H1 (cell line): ENCODE results near the gene GMPR. TPM values are rescaled to one million over a fixed set of nuclear protein-coding genes. Genes with fewer than 3 reads are reported as not detected.

ENCODE experiments used
- CTCF ChIA-PET: fragments of 300-600 bp; sonication (Branson Sonifier 250); formaldehyde crosslinking; loops from one replicate; lab custom pipeline; 2021; ENCODE audit not compliant: partially characterized antibody; lab: Charles Lee
- POLR2A ChIA-PET: fragments of 300-600 bp; sonication (Branson Sonifier 250); formaldehyde crosslinking; loops from one replicate; lab custom pipeline; 2021; ENCODE audit warnings: inconsistent platforms; ENCODE audit not compliant: partially characterized antibody; lab: Charles Lee
- DNase-seq, 2 experiments: peaks; one replicate each; pipeline versions ENCODE4 v3.0.0 to v3.0.0-alpha.2; 2010 to 2022; ENCODE audit warnings: low spot score in 2 of 2, low read depth in 1 of 2, mixed read lengths in 1 of 2
- FAIRE-seq: peaks from 2 replicates; lab custom pipeline; 2011; peaks lifted over from hg19 to GRCh38; lab: Jason Lieb, UNC
- H2AFZ ChIP-seq: 2 replicates; pipeline ENCODE4 v1.8.1; 2012; ENCODE audit warnings: low read length, inconsistent platforms
- H2AK5ac ChIP-seq: 2 replicates; pipeline ENCODE4 v1.6.1; 2013; ENCODE audit warnings: low read depth, low read length
- H2BK120ac ChIP-seq: replicated peaks from 2 replicates; pipeline ENCODE3; 2013; ENCODE audit warnings: low read depth, low read length, inconsistent platforms
- H2BK12ac ChIP-seq: 2 replicates; pipeline ENCODE4 v1.6.1; 2013; ENCODE audit warnings: low read depth, low read length
- H2BK15ac ChIP-seq: 2 replicates; pipeline ENCODE4 v1.6.1; 2013; ENCODE audit warnings: low read length
- H2BK20ac ChIP-seq: 2 replicates; pipeline ENCODE4 v1.6.1; 2013; ENCODE audit warnings: low read length
- H2BK5ac ChIP-seq: 2 replicates; pipeline ENCODE4 v1.6.1; 2013; ENCODE audit warnings: low read depth, low read length
- H3K14ac ChIP-seq: 2 replicates; pipeline ENCODE4 v1.6.1; 2013; ENCODE audit warnings: inconsistent platforms; ENCODE audit not compliant: insufficient read length
- H3K18ac ChIP-seq: 2 replicates; pipeline ENCODE4 v1.6.1; 2013; ENCODE audit warnings: low read length; ENCODE audit errors: extremely low read depth
- H3K23ac ChIP-seq: 2 replicates; pipeline ENCODE4 v1.6.1; 2013; ENCODE audit warnings: inconsistent platforms; ENCODE audit not compliant: insufficient read length
- H3K23me2 ChIP-seq: 2 replicates; pipeline ENCODE4 v1.6.1; 2013; ENCODE audit warnings: low read depth, low read length
- H3K27ac ChIP-seq: 2 replicates; pipeline ENCODE4 v1.6.1; 2011; ENCODE audit warnings: low read depth, low read length, inconsistent platforms
- H3K27me3 ChIP-seq, 4 experiments: replicated peaks in 1 of 4; 1 replicate in 1 of 4; 2 replicates in 3 of 4; pipeline versions ENCODE4 v1.6.1 to v1.8.1; 2011 to 2013; ENCODE audit warnings: low read length in 3 of 4, mild to moderate bottlenecking in 3 of 4, inconsistent platforms in 2 of 4, mixed read lengths in 2 of 4, moderate library complexity in 1 of 4; ENCODE audit not compliant: control insufficient read depth in 3 of 4, insufficient read depth in 3 of 4; ENCODE audit errors: extremely low read depth in 1 of 4
- H3K36me3 ChIP-seq, 4 experiments: 2 replicates each; pipeline versions ENCODE4 v1.6.1 to v1.8.1; 2011 to 2013; ENCODE audit warnings: mild to moderate bottlenecking in 4 of 4, low read length in 3 of 4, moderate library complexity in 2 of 4, control low read depth in 1 of 4, inconsistent platforms in 1 of 4; ENCODE audit not compliant: insufficient read depth in 4 of 4, control insufficient read depth in 2 of 4
- H3K4ac ChIP-seq: replicated peaks from 2 replicates; pipeline ENCODE3; 2013; ENCODE audit warnings: low read length, low read depth, mixed read lengths, inconsistent platforms; ENCODE audit not compliant: insufficient read length
- H3K4me1 ChIP-seq, 4 experiments: replicated peaks in 1 of 4; 1 replicate in 1 of 4; 2 replicates in 3 of 4; pipeline versions ENCODE4 v1.6.1 to v1.8.1; 2011 to 2013; ENCODE audit warnings: low read length in 3 of 4, inconsistent platforms in 2 of 4, mixed read lengths in 1 of 4; ENCODE audit not compliant: insufficient read depth in 4 of 4, control insufficient read depth in 3 of 4
- H3K4me2 ChIP-seq, 2 experiments: 2 replicates each; pipeline versions ENCODE4 v1.6.1 to v1.8.1; 2011 to 2013; ENCODE audit warnings: low read depth in 2 of 2, low read length in 2 of 2, control low read depth in 1 of 2, inconsistent platforms in 1 of 2, mild to moderate bottlenecking in 1 of 2; ENCODE audit not compliant: insufficient read depth in 1 of 2
- H3K4me3 ChIP-seq, 4 experiments: fragments of 200-600, 300-600 bp in 1 of 4; sonication (generic), shearing (Covaris generic), sonication (Bioruptor Twin) in 1 of 4; 2 replicates each; pipeline versions ENCODE4 v1.5.1 to v1.8.1; 2011 to 2016; ENCODE audit warnings: low read length in 4 of 4, low read depth in 3 of 4, control low read depth in 2 of 4, inconsistent platforms in 2 of 4, mild to moderate bottlenecking in 2 of 4, mixed read lengths in 1 of 4, moderate library complexity in 1 of 4; ENCODE audit not compliant: insufficient read depth in 2 of 4; ENCODE audit errors: extremely low read depth in 1 of 4
- H3K56ac ChIP-seq: replicated peaks from 2 replicates; pipeline ENCODE3; 2013; ENCODE audit warnings: low read depth, mild to moderate bottlenecking, mixed read lengths, low read length, inconsistent platforms; ENCODE audit not compliant: insufficient read length
- H3K79me1 ChIP-seq: 2 replicates; pipeline ENCODE4 v1.6.1; 2013; ENCODE audit warnings: low read depth, low read length, control low read depth
- H3K79me2 ChIP-seq, 2 experiments: 2 replicates each; pipeline versions ENCODE4 v1.6.1 to v1.8.1; 2012 to 2013; ENCODE audit warnings: low read length in 2 of 2, mild to moderate bottlenecking in 2 of 2, inconsistent platforms in 1 of 2; ENCODE audit not compliant: insufficient read depth in 2 of 2, control insufficient read depth in 1 of 2
- H3K9ac ChIP-seq, 4 experiments: replicated peaks in 1 of 4; 1 replicate in 1 of 4; 2 replicates in 3 of 4; pipeline versions ENCODE4 v1.6.1 to v1.8.1; 2011 to 2013; ENCODE audit warnings: low read depth in 3 of 4, low read length in 3 of 4, control low read depth in 2 of 4, mild to moderate bottlenecking in 2 of 4, moderate library complexity in 2 of 4, inconsistent platforms in 1 of 4; ENCODE audit errors: extremely low read depth in 1 of 4
- H3K9me3 ChIP-seq, 2 experiments: 2 replicates each; pipeline versions ENCODE4 v1.6.1 to v1.8.1; 2012 to 2013; ENCODE audit warnings: mild to moderate bottlenecking in 2 of 2, moderate library complexity in 2 of 2, control low read depth in 1 of 2, inconsistent platforms in 1 of 2, low read depth in 1 of 2, low read length in 1 of 2, mixed read lengths in 1 of 2; ENCODE audit not compliant: insufficient read depth in 2 of 2
- H4K20me1 ChIP-seq, 2 experiments: replicated peaks in 1 of 2; 2 replicates each; pipeline versions ENCODE3 to v1.8.1; 2011 to 2013; ENCODE audit warnings: inconsistent platforms in 2 of 2, low read length in 2 of 2, mild to moderate bottlenecking in 1 of 2; ENCODE audit not compliant: insufficient read depth in 2 of 2, control insufficient read depth in 1 of 2
- H4K5ac ChIP-seq: 2 replicates; pipeline ENCODE4 v1.6.1; 2013; ENCODE audit warnings: low read length, low read depth, mixed read lengths, inconsistent platforms; ENCODE audit not compliant: insufficient read length
- H4K8ac ChIP-seq: 2 replicates; pipeline ENCODE4 v1.8.0; 2013; ENCODE audit warnings: mild to moderate bottlenecking, moderate library complexity, low read length, inconsistent platforms; ENCODE audit not compliant: insufficient read depth; ENCODE audit errors: extremely low read depth
- H4K91ac ChIP-seq: replicated peaks from 2 replicates; pipeline ENCODE3; 2013; ENCODE audit warnings: low read length, mixed read lengths, inconsistent platforms; ENCODE audit not compliant: insufficient read length
- BACH1 ChIP-seq: IDR thresholded peaks from 2 replicates; pipeline ENCODE4 v1.6.1; 2012; ENCODE audit warnings: low read length, improper control_type of control experiment
- BRCA1 ChIP-seq: IDR thresholded peaks from 2 replicates; pipeline ENCODE4 v1.6.1; 2012; ENCODE audit warnings: low read depth, low read length, improper control_type of control experiment
- CTBP2 ChIP-seq: IDR thresholded peaks from 2 replicates; pipeline ENCODE4 v1.7.0; 2011; ENCODE audit warnings: borderline replicate concordance, mild to moderate bottlenecking, moderate library complexity, mixed read lengths, low read length; ENCODE audit not compliant: insufficient read depth, insufficient read length
- GTF2F1 ChIP-seq: IDR thresholded peaks from 2 replicates; pipeline ENCODE4 v1.6.1; 2012; ENCODE audit warnings: low read depth, low read length, improper control_type of control experiment, borderline replicate concordance
- JUND ChIP-seq: IDR thresholded peaks from 2 replicates; pipeline ENCODE4 v1.6.1; 2011; ENCODE audit warnings: mild to moderate bottlenecking, improper control_type of control experiment, low read length
- KDM4A ChIP-seq: IDR thresholded peaks from one replicate; pipeline ENCODE4 v1.7.1; 2012; ENCODE audit warnings: low read depth, mild to moderate bottlenecking, moderate library complexity, low read length, inconsistent platforms; ENCODE audit not compliant: severe bottlenecking
- POLR2A ChIP-seq, 2 experiments: IDR thresholded peaks; 1 replicate in 1 of 2; 2 replicates in 1 of 2; pipeline ENCODE4 v1.6.1; 2011; ENCODE audit warnings: low read depth in 2 of 2, low read length in 2 of 2, mild to moderate bottlenecking in 2 of 2; ENCODE audit errors: control extremely low read depth in 1 of 2
- RXRA ChIP-seq: IDR thresholded peaks from 2 replicates; pipeline ENCODE4 v1.6.1; 2011; ENCODE audit warnings: low read depth, mild to moderate bottlenecking, low read length, moderate library complexity; ENCODE audit not compliant: insufficient read depth
- SAP30 ChIP-seq: fragments of 300-600 bp; sonication (generic); IDR thresholded peaks from 2 replicates; pipeline ENCODE4 v1.7.1; 2012; ENCODE audit warnings: low read length, moderate library complexity, mild to moderate bottlenecking, inconsistent platforms; ENCODE audit not compliant: insufficient read depth, insufficient replicate concordance
- SP1 ChIP-seq: IDR thresholded peaks from 2 replicates; pipeline ENCODE4 v1.6.1; 2011; ENCODE audit warnings: low read depth, low read length
- SRF ChIP-seq: IDR thresholded peaks from 2 replicates; pipeline ENCODE4 v1.6.1; 2011; ENCODE audit warnings: mild to moderate bottlenecking, low read depth, low read length, moderate library complexity
- TAF7 ChIP-seq: optimal IDR thresholded peaks from 2 replicates; pipeline ENCODE3; 2011; ENCODE audit warnings: low read depth, mild to moderate bottlenecking, inconsistent platforms, low read length, moderate library complexity, borderline replicate concordance
- ZNF274 ChIP-seq: IDR thresholded peaks from 2 replicates; pipeline ENCODE4 v1.7.0; 2012; ENCODE audit warnings: low read length, borderline replicate concordance; ENCODE audit errors: extremely low read depth
- WGBS, 2 experiments: shearing (Covaris generic) in 1 of 2; methylation state at CpG; one replicate each; pipeline versions ENCODE4 v1.1.6 to v1.1.7; 2013 to 2015; ENCODE audit warnings: low lambda C conversion rate in 2 of 2, mixed read lengths in 2 of 2, inconsistent platforms in 1 of 2, low coverage in 1 of 2, missing lambda C conversion rate in 1 of 2; ENCODE audit not compliant: insufficient replicate concordance in 2 of 2, insufficient coverage in 1 of 2, insufficient read length in 1 of 2; ENCODE audit errors: extremely low coverage in 1 of 2, missing lambda C conversion rate in 1 of 2; 5-methylcytosine and 5-hydroxymethylcytosine counted together
- polyA plus RNA-seq, 7 experiments: library from polyadenylated mRNA; depleted of rRNA in 3 of 7; stranded (reverse) in 5 of 7; unstranded in 2 of 7; fragments of >200 nt in 5 of 7; fragments of 200-250 nt in 2 of 7; gene quantifications; 1 replicate in 5 of 7; 2 replicates in 1 of 7; 4 replicates in 1 of 7; pipeline versions ENCODE4 v1.2.1 to v1.2.3, GENCODE V29; 2011 to 2013; ENCODE audit warnings: missing spikeins in 2 of 7, mixed read lengths in 2 of 7
- total RNA-seq: library from RNA; stranded (reverse); fragmentation: NEBNext Ultra II Directional; extraction: Animal tissue kit (Norgen Biotek cat#: 25700); gene quantifications from 2 replicates; pipeline ENCODE4 v1.2.1, GENCODE V29; 2021
- TF ChIP-seq, protein P1 (sequence below): IDR thresholded peaks from 2 replicates; pipeline ENCODE4 v1.6.1; 2012; ENCODE audit warnings: inconsistent platforms

Gene GMPR
- total and polyA plus RNA-seq, 2 of the 8 experiments (the other 6 are each of a cell fraction or from before 2014, with no cell fraction given): 0.99 to 1.2 TPM

DNA sequence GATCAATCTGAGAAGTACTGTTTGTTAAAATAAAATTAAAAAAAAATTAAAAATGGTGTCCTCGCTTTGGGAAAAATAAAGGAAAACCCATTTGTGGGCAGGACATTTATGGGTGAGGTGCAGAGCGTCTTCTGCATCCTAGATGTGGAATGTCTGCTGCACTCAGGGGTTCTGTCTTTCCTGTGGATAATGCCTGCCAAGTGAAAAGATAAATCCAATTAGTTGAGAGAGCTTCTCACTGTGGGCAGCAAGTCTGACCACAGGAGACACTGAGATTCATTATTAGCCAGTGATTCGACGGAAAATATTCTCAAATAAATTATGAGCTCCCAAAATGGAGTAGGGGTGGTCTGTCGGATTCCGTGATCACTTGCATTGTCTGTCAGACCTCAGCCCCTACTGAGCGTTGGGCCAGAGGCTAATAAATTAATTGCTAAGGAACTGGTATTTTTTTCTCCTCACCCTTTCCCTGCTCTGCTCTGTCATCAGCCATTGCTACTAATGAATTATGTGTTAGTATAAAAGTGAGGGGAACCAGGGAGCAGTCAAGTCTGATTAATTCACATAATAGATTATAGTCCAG lies 10.0 kb downstream of the GMPR start:
- H2BK15ac ChIP-seq: no peak overlapping the region
- H4K20me1 ChIP-seq: no peaks in the 10 kb centered on the region
- no peak overlapping the region for H3K14ac ChIP-seq
- no peak overlapping the region for H3K18ac ChIP-seq
- no peak overlapping the region for H2BK120ac ChIP-seq
- ChIA-PET POLR2A (no interaction called here), CTCF (interaction anchor here (0.8 to 2.2 kb wide), 4 partner anchors 8 to 21 kb away, joined by 3 to 9 read pairs (median 4); partner anchors contain the start of gene GMPR)
- WGBS, 2 experiments: 86% methylated on average over 7 of the region's 7 CpGs; no CpG with 5 or more reads in 1 of the 2 experiments
- no peak overlapping the region for H4K8ac ChIP-seq
- no peaks in the 10 kb centered on the region for H3K79me2 ChIP-seq
- H3K9ac ChIP-seq: no peak overlapping the region
- no peak overlapping the region for H3K4me2 ChIP-seq
- FAIRE-seq: no peak
- H2BK5ac ChIP-seq: no peak overlapping the region
- H3K4me3 ChIP-seq: no peak overlapping the region
- H3K36me3 ChIP-seq: no peaks in the 10 kb centered on the region; a peak in 1 of 8 replicates
- no peak overlapping the region for H2BK12ac ChIP-seq
- no peak for DNase-seq
- no peak overlapping the region for H3K23ac ChIP-seq
- no peak overlapping the region for H4K91ac ChIP-seq
- no peaks in the 10 kb centered on the region for H3K9me3 ChIP-seq
- no peaks in the 10 kb centered on the region for H3K79me1 ChIP-seq
- H3K23me2 ChIP-seq: no peaks in the 10 kb centered on the region
- no peak overlapping the region for H4K5ac ChIP-seq
- H2AK5ac ChIP-seq: no peak overlapping the region
- H3K27me3 ChIP-seq: peaks cover 0 to 2% (median 0%) of the 10 kb centered on the region in 4 experiments; a peak in 2 of 7 replicates
- no peak overlapping the region for H2AFZ ChIP-seq
- H2BK20ac ChIP-seq: no peak overlapping the region
- no peak overlapping the region for H3K56ac ChIP-seq
- H3K4me1 ChIP-seq: peaks cover 0 to 10% (median 4%) of the 10 kb centered on the region in 4 experiments; a peak in 3 of 7 replicates
- no peak overlapping the region for H3K4ac ChIP-seq
- H3K27ac ChIP-seq: no peak overlapping the region
- TF ChIP-seq BRCA1 (no peak), ZNF274 (no peak), JUND (no peak), SP1 (no peak), POLR2A (IDR thresholded peaks at IDR 0.05; ENCODE audit: control extremely low read depth in 1 of 2, low read depth in 2 of 2, low read length in 2 of 2) (no peak), TAF7 (no peak), CTBP2 (no peak), GTF2F1 (no peak), KDM4A (no peak), SAP30 (no peak), SRF (no peak), BACH1 (no peak), RXRA (no peak)
- TF ChIP-seq, protein P1, sequence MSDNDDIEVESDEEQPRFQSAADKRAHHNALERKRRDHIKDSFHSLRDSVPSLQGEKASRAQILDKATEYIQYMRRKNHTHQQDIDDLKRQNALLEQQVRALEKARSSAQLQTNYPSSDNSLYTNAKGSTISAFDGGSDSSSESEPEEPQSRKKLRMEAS: no peak
